ENCODE measurements around the gene AHNAK2. TPM values are rescaled to one million over a fixed set of nuclear protein-coding genes. Genes with fewer than 3 reads are reported as not detected.
A peak's percentile ranks its signal among the peaks of the same experiment; 100 is the strongest.

The AHNAK2 gene
- total RNA-seq, 6 experiments from 2014 or later = 50.2 to 76.2 (median 73.7) TPM

DNA sequence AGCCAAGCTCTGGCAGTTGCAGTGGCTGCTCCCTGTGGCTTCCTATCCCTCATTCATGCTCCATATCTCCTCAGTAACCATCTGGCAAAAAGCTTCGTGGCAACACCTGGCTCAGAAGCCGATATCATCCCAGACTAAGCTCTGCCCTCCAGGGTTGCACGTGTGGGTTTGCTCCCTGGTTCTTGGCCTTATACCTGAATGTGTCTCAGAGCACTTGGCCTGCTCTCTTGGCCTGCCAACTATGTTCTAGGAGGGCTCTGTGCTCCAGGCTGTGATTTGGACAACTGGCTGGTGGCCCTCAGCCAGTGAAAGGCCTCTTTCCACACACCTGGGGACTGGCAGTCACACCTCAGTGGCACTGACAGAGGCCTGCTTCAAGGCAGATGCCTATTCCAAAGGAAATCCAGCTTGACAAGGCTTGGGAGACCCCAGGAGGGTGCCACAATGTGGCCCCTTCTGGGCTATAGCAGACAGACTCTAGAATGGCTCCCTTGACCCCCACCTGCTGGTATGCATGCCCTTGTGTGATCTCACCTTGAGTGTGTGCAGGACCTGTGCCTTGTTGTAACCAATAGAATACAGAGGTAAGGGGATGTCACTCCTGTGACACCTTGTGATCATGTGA is 43.0 kb downstream of the AHNAK2 start:
- no peak for DNase-seq
- Mint-ChIP-seq H3K36me3 (ENCODE audit: low read depth) (peaks cover 9% of the 10 kb centered on the region), H3K4me1 (ENCODE audit: low read depth) (0 out of 2 replicates have a peak, but pooled peaks cover 5% of the 10 kb centered on the region), H3K27me3 (ENCODE audit: insufficient read depth) (peaks cover 7% of the 10 kb centered on the region), H3K27ac (no peak overlapping the region; the same call in 1 of the 2 replicates), H3K9me3 (no peaks in the 10 kb centered on the region), H3K4me3 (peak overlapping the region; percentile 70)
- TF ChIP-seq, protein P1, sequence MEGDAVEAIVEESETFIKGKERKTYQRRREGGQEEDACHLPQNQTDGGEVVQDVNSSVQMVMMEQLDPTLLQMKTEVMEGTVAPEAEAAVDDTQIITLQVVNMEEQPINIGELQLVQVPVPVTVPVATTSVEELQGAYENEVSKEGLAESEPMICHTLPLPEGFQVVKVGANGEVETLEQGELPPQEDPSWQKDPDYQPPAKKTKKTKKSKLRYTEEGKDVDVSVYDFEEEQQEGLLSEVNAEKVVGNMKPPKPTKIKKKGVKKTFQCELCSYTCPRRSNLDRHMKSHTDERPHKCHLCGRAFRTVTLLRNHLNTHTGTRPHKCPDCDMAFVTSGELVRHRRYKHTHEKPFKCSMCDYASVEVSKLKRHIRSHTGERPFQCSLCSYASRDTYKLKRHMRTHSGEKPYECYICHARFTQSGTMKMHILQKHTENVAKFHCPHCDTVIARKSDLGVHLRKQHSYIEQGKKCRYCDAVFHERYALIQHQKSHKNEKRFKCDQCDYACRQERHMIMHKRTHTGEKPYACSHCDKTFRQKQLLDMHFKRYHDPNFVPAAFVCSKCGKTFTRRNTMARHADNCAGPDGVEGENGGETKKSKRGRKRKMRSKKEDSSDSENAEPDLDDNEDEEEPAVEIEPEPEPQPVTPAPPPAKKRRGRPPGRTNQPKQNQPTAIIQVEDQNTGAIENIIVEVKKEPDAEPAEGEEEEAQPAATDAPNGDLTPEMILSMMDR (IDR thresholded peaks at IDR 0.05) = no peak

DNA sequence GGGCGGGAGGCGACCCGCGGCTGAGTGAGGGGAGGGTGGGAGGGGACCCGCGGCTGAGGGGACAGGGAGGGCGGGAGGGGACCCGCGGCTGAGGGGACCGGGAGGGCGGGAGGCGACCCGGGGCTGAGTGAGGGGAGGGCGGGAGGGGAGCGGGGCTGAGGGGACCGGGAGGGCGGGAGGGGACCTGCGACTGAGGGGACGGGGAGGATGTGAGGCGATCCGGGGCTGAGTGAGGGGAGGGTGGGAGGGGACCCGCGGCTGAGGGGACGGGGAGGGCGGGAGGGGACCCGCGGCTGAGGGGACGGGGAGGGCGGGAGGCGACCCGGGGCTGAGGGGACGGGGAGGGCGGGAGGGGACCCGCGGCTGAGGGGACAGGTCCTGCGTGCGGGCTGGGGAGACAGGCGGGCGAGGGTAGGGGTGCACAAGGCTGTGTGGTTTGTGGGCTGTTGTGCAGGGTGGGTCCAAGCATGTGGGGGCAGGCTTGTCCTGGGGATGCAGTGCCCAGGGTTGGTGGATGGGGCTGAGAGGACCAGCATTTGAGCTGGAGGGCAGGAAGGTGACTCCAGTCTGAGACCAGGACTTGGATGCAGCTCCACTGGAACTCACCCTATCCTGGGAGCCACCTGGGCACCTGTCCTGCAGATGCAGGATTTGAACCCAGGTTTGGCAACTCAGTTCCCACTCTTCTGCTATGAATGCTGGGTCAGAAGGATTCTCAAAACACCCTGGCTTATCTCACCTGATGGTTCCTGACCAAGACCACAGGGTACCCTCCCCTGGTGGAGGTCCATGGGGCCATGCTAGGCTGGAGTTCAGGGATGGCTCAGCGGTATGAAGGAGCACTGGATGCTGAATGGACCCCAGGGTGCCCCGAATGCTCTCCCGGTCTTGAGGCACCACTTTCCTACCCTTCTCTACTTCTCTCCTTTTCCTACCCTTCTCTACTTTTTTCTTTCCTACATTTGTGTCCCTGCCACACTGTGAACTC is 44.1 kb downstream of the AHNAK2 start:
- Mint-ChIP-seq H3K36me3 (ENCODE audit: low read depth) (peaks cover 9% of the 10 kb centered on the region), H3K27me3 (ENCODE audit: insufficient read depth) (peaks cover 7% of the 10 kb centered on the region), H3K4me1 (ENCODE audit: low read depth) (0 out of 2 replicates have a peak, but pooled peaks cover 5% of the 10 kb centered on the region), H3K9me3 (no peaks in the 10 kb centered on the region), H3K4me3 (peak overlapping the region; percentile 70), H3K27ac (peak overlapping the region; percentile 4; the same call in 1 of the 2 replicates)
- DNase-seq = no peak
- TF ChIP-seq, protein P1 (IDR thresholded peaks at IDR 0.05) = no peak

DNA sequence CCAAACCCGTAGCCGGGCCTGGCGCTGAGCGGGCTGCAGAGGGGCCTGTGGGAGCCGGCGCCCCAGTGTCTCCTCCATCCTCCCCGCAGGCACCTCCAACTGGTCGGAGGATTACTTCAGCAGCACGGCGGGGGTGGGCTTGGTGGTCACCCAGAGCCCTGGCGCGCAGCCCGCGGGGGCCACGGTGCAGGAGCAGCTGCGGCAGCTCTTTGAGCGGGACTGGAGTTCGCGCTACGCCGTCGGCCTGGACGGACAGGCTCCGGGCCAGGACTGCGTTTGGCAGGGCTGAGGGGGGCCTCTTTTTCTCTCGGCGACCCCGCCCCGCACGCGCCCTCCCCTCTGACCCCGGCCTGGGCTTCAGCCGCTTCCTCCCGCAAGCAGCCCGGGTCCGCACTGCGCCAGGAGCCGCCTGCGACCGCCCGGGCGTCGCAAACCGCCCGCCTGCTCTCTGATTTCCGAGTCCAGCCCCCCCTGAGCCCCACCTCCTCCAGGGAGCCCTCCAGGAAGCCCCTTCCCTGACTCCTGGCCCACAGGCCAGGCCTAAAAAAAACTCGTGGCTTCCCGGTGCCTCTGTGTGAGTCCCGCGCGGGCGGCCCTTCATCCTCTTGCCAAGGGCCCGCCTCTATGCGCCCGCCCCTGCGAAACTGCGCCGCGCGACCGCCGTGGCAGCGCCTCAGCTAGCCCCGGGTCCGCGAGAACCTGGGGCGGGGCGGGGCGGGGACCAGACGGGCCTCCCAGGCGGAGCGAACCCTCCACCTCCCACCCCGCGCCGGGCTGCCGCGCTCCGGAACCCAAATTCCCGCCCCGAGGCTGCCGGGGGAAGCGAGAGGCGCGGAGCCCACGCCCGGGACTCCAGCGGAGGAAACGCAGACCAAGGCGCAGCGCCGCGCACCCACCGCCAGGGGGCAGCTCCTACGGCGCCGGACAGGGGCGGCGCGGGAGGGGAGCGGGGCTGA is 45.2 kb downstream of the AHNAK2 start:
- Mint-ChIP-seq H3K4me1 (ENCODE audit: low read depth) (0 out of 2 replicates have a peak, but pooled peaks cover 5% of the 10 kb centered on the region), H3K27ac (peak overlapping the region; percentile 46; the same call in 1 of the 2 replicates), H3K4me3 (peak overlapping the region; percentile 80), H3K36me3 (ENCODE audit: low read depth) (peaks cover 3% of the 10 kb centered on the region), H3K9me3 (no peaks in the 10 kb centered on the region), H3K27me3 (ENCODE audit: insufficient read depth) (peaks cover 4% of the 10 kb centered on the region)
- DNase-seq = peak; percentile 78
- TF ChIP-seq, protein P1 (IDR thresholded peaks at IDR 0.05) = peak; percentile 81

DNA sequence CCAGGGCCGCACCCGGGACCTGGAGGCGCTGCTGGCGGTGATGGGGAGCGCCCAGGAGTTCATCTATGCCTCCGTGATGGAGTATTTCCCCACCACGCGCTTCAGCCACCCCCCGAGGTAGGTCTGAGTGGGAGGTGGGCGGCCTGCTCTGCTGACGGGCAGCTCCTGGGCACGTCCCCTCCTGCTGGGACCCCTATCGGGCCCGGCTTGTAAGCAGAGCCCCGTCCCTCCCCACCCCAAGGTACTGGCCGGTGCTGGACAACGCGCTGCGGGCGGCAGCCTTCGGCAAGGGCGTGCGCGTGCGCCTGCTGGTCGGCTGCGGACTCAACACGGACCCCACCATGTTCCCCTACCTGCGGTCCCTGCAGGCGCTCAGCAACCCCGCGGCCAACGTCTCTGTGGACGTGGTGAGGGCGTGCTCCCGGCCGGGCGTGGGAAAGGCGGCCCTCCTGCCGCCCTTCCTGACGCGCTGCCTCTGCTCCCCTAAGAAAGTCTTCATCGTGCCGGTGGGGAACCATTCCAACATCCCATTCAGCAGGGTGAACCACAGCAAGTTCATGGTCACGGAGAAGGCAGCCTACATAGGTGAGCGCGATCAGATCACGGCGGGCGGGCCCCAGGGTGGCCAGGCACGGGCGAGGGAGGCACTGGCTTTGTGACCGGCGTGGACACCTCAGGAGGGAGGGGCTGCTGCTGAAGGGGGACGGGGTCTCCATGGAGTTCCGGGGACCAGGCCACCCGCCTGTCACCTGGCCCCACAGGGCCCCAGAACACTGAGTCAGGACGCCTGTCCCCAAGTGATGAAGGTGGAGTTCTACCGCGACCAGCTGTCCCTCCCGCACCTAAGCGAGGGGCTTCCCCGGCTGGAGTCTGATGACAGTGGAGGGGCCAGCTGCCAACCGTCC is 46.2 kb downstream of the AHNAK2 start:
- peaks cover 4% of the 10 kb centered on the region for H3K27me3 Mint-ChIP-seq (ENCODE audit: insufficient read depth)
- no peak overlapping the region; the same call in 1 of the 2 replicates for H3K4me3 Mint-ChIP-seq
- H3K27ac Mint-ChIP-seq = no peak overlapping the region
- H3K4me1 Mint-ChIP-seq (ENCODE audit: low read depth) = 0 out of 2 replicates have a peak, but pooled peaks cover 5% of the 10 kb centered on the region
- no peak for DNase-seq
- H3K9me3 Mint-ChIP-seq = no peaks in the 10 kb centered on the region
- TF ChIP-seq, protein P1 (IDR thresholded peaks at IDR 0.05) = no peak
- H3K36me3 Mint-ChIP-seq (ENCODE audit: low read depth) = no peaks in the 10 kb centered on the region

Data from HFFc6 (cell line).